HEK293 (cell line): ENCODE results near the gene TLK1.

Experiments used
- MZF1 ChIP-seq: fragments of 450-650 bp; formaldehyde crosslinking; IDR thresholded peaks from 2 replicates; pipeline ENCODE4 v1.5.1; 2017; ENCODE audit warnings: missing biosample characterization, missing genetic modification characterization, borderline replicate concordance
- REST ChIP-seq: fragments of 450-650 bp; formaldehyde crosslinking; IDR thresholded peaks from 2 replicates; pipeline ENCODE4 v1.5.1; 2016; ENCODE audit warnings: missing biosample characterization, missing genetic modification characterization
- ZNF146 ChIP-seq: fragments of 450-650 bp; formaldehyde crosslinking; IDR thresholded peaks from 2 replicates; pipeline ENCODE4 v1.5.1; 2016; ENCODE audit warnings: missing biosample characterization, missing genetic modification characterization
- ZNF513 ChIP-seq: fragments of 450-650 bp; IDR thresholded peaks from 2 replicates; pipeline ENCODE4 v1.5.1; 2018; ENCODE audit warnings: missing biosample characterization, missing genetic modification characterization
- ZNF639 ChIP-seq: fragments of 450-650 bp; formaldehyde crosslinking; IDR thresholded peaks from 2 replicates; pipeline ENCODE4 v1.5.1; 2016; ENCODE audit warnings: missing biosample characterization, missing genetic modification characterization
- TF ChIP-seq, protein P1 (sequence below): fragments of 450-650 bp; formaldehyde crosslinking; IDR thresholded peaks from 2 replicates; pipeline ENCODE4 v1.5.1; 2016; ENCODE audit warnings: missing biosample characterization, missing genetic modification characterization

DNA sequence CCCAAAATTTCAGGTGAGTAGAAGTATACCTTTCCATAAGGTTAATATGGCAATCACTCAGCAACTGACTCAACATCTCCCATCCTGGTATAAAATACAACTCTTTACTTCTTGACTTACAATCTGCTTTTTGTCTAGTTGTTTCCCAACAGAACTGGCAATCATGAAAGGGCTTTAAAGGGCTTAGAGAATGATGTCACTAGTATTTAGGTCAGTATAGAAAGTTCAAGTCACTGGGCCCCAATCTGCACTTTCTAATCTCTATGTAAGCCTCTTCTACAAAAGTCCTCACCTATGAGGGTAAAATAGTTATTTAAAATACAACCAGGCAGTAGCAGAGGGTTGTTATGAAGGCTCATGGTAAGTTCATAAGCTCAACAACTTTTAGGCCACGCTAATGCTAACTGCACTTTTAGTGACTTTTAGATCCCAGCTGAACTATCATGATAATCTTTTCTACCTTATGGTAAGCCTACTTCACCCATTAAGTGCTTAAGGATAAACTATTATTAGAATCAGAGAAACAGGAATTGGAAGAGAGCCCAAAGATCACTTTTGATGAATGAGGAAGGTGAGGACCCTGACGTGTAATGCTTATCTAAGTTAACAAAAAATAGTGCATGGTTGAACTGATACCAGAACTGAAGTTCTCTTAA, 152.0 kb downstream of the TLK1 start:
- TF ChIP-seq, protein P1, sequence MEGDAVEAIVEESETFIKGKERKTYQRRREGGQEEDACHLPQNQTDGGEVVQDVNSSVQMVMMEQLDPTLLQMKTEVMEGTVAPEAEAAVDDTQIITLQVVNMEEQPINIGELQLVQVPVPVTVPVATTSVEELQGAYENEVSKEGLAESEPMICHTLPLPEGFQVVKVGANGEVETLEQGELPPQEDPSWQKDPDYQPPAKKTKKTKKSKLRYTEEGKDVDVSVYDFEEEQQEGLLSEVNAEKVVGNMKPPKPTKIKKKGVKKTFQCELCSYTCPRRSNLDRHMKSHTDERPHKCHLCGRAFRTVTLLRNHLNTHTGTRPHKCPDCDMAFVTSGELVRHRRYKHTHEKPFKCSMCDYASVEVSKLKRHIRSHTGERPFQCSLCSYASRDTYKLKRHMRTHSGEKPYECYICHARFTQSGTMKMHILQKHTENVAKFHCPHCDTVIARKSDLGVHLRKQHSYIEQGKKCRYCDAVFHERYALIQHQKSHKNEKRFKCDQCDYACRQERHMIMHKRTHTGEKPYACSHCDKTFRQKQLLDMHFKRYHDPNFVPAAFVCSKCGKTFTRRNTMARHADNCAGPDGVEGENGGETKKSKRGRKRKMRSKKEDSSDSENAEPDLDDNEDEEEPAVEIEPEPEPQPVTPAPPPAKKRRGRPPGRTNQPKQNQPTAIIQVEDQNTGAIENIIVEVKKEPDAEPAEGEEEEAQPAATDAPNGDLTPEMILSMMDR (tag by site-specific recombination) = no peak
- TF ChIP-seq MZF1 (tag by site-specific recombination) (no peak), ZNF513 (tag by site-specific recombination) (no peak), REST (tag by site-specific recombination) (no peak), ZNF639 (no peak), ZNF146 (tag by site-specific recombination) (no peak)
